GM11168 (cell line): ENCODE data around the gene IQGAP1.

Experiments
- in situ Hi-C: fragments of 300-500 bp; cut with MboI; formaldehyde crosslinking; loops from one replicate; pipeline ENCODE4 v1.12.0; 2022; ENCODE audit warnings: low sequenced_read_pairs; ENCODE audit not compliant: unreplicated experiment

The IQGAP1 gene, protein sequence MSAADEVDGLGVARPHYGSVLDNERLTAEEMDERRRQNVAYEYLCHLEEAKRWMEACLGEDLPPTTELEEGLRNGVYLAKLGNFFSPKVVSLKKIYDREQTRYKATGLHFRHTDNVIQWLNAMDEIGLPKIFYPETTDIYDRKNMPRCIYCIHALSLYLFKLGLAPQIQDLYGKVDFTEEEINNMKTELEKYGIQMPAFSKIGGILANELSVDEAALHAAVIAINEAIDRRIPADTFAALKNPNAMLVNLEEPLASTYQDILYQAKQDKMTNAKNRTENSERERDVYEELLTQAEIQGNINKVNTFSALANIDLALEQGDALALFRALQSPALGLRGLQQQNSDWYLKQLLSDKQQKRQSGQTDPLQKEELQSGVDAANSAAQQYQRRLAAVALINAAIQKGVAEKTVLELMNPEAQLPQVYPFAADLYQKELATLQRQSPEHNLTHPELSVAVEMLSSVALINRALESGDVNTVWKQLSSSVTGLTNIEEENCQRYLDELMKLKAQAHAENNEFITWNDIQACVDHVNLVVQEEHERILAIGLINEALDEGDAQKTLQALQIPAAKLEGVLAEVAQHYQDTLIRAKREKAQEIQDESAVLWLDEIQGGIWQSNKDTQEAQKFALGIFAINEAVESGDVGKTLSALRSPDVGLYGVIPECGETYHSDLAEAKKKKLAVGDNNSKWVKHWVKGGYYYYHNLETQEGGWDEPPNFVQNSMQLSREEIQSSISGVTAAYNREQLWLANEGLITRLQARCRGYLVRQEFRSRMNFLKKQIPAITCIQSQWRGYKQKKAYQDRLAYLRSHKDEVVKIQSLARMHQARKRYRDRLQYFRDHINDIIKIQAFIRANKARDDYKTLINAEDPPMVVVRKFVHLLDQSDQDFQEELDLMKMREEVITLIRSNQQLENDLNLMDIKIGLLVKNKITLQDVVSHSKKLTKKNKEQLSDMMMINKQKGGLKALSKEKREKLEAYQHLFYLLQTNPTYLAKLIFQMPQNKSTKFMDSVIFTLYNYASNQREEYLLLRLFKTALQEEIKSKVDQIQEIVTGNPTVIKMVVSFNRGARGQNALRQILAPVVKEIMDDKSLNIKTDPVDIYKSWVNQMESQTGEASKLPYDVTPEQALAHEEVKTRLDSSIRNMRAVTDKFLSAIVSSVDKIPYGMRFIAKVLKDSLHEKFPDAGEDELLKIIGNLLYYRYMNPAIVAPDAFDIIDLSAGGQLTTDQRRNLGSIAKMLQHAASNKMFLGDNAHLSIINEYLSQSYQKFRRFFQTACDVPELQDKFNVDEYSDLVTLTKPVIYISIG (N-terminal part only)

DNA sequence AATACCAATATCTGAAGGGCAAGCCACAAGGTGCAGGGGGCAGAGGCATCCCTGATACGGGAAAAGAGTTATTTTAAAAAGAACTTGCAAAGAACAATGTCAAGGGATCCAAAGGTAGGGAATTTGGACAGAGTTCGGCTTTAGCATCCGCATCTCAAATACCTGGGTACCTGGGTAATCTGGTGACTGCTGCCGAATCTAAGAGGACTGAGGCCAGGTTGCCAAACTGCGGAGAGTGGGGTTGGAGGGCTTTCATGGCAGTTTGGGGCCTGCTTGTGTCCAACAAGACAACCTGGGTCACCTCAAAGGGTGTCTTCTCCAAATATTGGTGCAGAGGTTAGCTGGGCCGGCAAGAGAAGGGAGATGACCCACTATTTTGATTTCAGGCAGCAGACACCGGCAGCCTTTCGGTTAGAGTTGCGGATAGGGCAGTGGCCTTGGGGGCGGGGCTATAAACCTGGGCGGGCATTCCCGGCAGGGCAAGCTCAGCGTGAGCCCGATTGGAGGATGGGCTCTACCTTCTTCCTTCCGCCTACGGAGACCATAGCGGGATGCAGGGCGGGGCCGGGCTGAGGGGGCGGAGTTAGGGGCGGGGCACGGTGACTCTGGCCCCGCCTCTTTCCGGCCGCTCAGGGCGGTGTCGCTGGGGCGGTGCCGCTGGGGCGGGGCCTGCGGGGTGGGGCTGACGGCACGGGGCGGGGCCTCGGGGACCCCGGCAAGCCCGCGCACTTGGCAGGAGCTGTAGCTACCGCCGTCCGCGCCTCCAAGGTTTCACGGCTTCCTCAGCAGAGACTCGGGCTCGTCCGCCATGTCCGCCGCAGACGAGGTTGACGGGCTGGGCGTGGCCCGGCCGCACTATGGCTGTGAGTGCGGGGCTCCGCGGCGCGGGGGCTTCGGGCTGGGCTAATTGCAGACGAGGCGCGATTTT lies at the start of gene IQGAP1:
IQGAP1 (plus strand) TSS at position 709 of the 928 bp plus-strand sequence; CDS start at position 809, 100 bp downstream.
- in situ Hi-C loops = no loop called here

DNA sequence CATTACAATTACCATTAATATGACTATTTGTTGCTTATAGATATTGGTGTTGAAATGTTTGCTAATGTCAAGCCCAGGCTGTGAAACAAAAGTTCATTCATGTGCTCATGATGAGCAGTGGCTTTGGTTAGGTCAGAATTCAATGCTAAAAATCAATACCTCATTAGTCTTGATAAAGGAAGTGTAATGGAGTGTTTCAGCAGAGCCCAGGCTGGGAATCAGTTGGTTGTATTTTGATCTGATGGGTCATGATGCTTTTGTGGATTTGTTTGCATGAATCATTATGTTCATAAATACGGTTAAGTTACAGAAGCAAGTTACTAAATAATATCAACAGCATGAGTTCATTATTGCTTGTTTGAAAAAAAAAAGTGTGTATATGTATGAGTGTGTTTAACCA lies 49.5 kb upstream of the IQGAP1 start:
- in situ Hi-C loops = loop anchor here (25.0 kb wide), 1 partner anchor 274 kb away; no protein-coding TSS in a partner anchor

DNA sequence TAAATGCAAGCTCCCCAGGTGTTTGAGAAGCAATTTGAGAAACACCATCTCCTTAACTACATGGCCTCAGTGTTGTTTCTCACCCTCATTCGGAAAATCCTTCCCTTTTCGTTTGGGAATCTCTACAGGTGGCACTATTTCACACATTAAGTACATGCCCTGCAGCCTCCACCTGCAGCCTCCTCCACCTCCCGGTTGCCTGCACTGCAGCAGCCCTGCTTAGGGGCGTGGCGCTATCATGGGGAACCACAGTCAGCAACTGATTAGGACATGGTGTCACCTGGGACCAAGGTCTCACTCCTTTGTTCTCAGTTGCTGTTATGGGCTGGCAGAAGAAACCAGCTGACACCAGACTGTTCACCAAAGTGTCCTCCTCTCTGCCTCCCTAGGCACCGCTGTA lies 47.7 kb upstream of the IQGAP1 start:
- in situ Hi-C loops = loop anchor here (25.0 kb wide), 1 partner anchor 272 kb away; no protein-coding TSS in a partner anchor

DNA sequence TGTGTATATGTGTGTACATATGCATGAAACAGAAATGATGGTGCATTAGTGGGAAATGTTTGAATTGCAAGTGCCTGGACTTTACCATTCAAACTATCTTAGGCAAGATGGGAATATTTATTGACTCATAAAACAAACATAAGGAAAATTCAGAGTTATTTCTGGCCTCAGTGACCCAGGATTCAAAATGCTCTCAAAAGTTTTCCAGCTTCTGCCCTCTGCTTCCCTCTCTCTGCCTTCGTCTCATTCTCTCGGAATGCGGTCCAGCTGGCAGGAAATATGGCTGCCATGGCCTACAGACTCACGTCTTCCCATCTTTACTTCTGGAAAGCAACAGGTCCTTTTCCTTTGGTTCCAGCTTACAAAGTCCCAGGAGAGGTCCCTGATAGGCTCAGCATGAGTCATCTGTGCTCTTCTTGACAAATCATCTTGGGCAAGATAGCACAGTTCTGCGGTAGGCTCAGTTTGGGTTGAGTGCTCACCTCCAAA lies 44.7 kb upstream of the IQGAP1 start:
- in situ Hi-C loops = loop anchor here (25.0 kb wide), 1 partner anchor 269 kb away; no protein-coding TSS in a partner anchor

DNA sequence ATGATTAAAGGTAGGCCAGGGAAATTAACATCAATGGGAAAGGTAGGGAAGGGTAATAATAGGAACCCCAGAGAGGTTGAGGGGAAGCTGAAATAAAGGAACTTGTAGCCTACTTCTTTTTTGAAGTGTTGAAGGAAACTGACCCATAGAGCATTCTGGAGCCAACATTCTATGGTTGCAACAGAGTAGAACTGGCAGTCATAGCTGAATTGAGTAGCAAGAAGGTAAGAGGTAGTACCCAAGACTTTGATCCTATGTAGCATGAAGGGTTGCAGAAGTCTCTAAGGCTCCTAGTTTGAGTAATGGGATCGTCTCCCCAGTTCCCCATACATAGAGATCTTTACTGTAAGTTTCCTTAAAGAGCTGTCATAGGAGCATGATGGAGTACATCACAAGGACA lies 43.4 kb upstream of the IQGAP1 start:
- in situ Hi-C loops = loop anchor here (25.0 kb wide), 1 partner anchor 268 kb away; no protein-coding TSS in a partner anchor

DNA sequence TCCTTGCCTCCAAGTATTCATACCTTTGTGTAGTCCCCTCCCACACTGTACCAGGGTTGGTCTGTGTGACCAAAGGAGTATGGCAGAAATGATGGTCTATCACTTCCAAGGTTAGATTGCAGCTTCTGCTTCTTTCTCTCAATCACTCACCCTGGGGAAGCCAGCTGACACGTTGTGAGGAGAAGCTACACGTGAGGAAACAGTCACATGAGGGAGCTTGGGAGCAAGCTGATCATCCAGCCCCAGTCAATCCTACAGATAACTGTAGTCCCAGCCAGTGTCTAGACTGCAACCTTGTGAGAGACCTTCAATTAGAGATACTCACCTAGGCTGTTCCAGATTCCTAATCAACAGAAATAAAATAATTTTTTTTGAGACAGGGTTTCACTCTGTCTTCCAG lies 42.2 kb upstream of the IQGAP1 start:
- in situ Hi-C loops = loop anchor here (25.0 kb wide), 1 partner anchor 266 kb away; no protein-coding TSS in a partner anchor

DNA sequence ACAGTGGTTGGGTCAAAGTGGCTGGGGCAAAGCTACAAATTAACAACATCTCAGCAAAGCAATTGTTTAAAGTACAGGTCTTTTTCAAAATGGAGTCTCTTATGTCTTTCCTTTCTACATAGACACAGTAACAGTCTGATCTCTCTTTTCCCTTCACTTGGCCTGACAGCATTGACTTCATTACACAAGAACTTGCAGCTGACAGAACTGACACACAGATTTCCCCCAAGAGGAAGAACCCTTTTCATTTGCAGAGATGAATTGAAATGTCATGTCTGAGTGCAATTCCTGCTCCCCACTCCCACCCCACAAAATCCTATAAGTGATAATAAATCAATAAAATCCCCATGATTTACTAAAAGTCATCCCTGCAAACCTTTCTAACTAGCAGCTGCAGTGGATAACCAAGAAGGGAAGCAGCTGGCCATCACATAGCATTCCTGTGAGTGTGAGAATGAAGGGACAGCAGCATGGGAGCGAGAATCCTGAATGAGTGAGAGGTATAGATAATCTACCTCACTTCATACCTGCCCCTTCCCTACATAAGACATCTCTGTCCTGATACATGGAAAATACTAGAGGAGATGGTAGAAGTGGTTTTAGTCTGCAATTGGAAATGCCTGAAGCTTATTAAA lies 40.5 kb upstream of the IQGAP1 start:
- in situ Hi-C loops = loop anchor here (25.0 kb wide), 1 partner anchor 265 kb away; no protein-coding TSS in a partner anchor

DNA sequence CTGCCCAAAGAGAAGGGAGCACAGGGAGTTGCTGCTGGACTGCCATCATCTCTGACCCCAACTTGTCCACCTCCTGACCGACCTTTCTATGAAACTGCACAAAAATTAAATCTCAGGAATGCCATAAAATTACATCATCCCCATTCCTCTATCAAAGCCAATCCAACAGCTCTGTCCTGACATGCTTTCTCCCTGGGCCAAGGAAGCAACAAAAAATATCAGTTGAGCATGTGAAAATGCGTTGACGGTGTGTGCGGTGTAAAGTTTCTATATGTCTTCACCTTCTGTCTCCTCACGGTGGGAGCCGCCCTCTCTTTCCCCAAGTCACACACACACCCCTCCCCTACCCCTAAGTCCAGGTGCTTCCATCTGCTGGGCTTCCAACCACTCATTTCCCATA lies 39.6 kb upstream of the IQGAP1 start:
- in situ Hi-C loops = loop anchor here (25.0 kb wide), 1 partner anchor 264 kb away; no protein-coding TSS in a partner anchor

DNA sequence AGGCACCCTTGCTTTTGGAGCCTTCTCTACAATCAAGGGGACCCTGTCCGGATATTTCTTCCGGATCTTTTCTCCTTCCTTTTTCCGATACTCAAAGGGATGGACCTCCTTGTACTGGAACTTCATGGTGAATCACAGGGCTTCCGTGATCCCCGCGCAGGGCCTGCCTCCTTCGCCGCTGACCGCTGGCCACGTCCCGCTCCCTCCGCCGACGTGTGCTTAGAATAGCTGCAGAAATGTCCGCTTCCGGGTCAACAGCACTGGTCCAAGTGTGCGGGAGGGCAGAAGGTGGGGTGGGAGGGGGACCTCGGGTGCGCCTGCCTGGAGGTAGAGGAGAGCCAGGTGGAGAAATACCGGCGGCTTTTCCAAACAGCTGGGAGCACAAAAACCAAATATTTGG lies 39.0 kb upstream of the IQGAP1 start:
- in situ Hi-C loops = loop anchor here (25.0 kb wide), 1 partner anchor 263 kb away; no protein-coding TSS in a partner anchor

DNA sequence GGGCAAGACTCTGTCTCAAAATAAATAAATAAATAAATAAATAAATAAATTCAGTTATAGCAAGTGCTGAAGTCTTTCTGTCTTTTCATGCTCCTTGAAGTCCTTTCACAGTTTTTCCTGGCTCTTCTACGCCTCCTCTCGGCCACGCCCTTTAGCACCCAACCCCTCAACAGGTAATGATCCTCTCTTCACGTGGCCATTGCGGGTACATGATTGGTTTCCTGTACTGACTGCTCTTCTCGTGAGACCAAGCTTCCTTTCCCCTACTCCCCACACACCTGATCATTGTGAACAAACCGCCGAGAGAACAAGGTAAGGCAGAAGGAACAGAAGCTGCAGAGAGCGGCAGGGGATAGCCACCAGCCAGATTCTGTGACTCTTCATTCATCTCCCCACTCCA lies 38.2 kb upstream of the IQGAP1 start:
- in situ Hi-C loops = loop anchor here (25.0 kb wide), 1 partner anchor 262 kb away; no protein-coding TSS in a partner anchor

DNA sequence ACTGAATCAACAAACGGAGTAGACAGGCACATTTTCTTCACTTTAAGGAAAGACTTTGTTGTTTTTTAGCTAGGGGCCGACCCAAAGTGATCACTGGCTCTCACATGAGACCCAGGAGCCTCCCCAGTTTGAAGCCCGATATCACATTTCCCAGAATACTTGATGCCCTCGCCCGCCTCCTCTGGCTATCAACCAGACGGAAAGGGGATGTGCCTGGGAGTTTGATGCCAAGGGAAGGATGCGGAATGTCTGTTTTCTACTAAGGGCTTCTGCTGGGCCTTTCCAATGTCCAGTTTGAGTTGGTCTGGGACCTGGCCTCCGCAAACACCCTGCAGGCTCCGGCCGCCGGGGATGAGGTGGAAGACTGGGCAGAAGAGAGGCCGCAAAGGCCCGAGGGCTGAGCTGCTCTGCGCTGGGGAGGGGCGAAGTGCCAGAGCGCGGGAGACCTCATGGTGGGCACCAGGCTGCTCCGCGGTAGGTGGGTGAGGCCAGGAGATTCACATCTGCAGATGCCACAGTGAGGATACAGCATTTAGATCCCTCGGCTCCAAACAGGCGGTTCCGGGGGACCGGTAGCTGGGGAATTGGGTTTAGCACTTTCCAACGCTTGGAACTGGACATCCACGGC lies 36.4 kb upstream of the IQGAP1 start:
- in situ Hi-C loops = no loop called here

DNA sequence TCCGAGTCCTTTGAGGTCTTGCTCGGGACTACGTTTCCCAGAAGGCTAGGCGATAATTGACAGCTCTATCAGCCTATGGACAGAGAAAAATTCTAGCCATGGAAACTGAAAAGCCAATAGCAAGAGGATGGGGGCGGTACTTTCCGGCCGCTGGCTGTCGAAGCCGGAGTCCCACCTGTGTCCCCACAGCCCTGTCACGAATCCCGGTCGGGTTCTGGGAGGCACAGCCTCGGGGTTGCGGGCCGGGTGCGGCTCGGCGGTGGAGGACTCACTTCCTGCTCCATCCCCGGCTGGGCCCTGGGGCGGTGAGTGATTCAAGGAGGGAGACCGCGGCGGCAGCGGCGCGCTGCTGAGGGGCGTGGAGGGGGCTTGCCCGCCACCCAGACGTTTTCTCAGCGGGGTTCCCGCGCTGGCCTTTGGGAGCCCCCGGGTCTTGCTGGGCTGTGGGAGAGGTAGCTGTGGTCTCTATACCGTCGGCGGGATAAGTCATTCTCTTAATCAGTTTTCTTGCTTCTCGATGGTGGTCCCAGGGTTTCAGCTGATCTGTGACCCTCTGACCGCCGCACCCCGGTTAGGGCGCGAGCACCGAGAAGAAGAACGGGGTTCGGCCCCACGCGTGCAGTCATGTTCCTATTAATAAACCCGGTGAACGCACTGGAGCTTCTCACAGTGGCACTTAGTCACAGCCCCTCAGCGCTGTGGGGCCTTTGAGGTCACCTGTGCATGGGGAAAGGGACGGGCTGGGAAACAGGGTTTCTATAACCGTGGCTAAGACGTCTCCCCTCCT lies 35.7 kb upstream of the IQGAP1 start, which contains the start of gene ZNF774:
ZNF774 (plus strand) TSS at position 178 of the 787 bp plus-strand sequence. CDS start 2,377 bp downstream, outside the sequence.
- in situ Hi-C loops = no loop called here

DNA sequence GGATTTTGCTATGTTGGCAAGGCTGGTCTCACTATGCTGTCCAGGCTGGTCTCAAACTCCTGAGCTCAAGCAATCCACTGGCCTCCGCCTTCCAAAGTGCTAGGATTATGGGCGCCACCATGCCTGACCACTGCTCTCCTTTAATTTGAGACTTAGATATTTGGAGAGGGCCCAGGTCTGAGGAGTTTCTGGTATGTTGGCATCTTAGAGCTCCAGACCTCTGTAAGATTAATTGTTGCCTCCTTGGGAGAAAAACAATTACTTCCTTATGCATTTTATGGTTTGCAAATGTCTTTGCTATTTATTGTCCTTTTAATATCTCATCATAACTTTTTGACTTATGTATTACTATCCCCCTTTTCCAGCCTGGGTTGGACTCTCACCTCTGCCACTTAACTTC lies 33.1 kb upstream of the IQGAP1 start:
- in situ Hi-C loops = no loop called here

DNA sequence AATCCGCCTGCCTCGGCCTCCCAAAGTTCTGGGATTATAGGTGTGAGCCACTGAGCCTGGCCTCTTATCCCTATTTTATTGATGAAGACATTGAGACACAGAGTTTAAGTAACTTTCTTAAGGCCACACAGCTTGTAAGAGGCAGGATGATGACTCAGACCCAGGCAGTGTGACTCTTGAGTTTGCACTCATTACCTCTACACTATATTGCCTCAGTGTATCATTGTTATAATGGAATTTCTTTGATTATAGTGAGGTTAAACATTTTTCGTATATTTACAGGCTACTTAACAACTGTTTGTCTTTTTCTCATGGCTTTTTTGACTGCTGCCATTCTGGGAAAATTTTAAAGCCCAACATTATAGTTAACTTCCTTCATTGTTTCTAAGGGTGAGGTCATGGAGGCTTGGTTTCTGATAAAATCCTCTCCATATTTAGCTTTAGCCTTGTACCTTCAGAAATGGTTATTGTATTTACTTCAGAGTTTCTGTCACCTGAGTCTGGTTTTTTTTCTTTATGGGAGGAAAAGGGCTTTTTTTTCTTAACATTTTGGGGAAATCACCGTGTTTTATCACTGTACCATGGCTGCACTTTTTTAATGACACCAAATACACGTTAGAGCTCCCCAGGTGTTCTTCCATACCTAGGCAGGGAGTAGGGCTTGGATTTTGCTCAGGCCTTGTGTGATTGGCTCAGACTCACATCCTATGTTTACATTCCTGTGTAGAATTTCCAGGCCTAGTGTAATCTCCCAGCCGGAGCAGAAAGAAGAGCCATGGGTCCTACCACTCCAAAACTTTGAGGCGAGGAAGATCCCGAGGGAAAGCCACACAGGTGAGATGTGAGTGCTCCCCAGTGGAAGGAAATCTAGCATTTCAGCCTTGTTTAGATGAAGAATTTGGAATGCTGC lies 29.7 kb upstream of the IQGAP1 start:
- in situ Hi-C loops = no loop called here

DNA sequence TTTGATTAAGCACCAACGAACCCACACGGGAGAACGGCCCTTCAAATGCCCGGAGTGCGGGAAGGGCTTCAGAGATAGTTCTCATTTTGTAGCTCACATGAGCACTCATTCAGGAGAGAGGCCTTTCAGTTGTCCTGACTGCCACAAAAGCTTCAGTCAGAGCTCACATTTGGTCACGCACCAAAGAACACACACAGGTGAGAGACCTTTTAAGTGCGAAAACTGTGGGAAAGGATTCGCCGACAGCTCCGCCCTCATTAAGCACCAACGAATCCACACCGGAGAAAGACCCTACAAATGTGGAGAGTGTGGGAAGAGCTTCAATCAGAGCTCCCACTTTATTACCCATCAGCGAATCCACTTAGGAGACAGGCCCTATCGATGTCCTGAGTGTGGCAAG lies 27.3 kb upstream of the IQGAP1 start:
- in situ Hi-C loops = no loop called here

DNA sequence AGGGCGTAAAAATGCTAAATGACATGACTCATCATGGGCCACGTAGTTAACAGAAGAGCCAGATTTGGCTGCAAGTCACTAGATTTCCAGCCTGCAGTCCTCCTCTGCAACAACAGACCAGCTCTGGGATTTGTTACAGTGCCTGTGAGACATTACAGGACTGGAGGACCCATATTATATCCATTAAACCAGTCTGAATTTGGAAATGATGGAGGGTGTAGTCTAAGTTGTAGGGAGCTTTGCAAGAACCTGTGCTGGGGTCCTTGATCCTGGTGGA lies 25.2 kb upstream of the IQGAP1 start:
- in situ Hi-C loops = no loop called here
